ENCODE measurements around the gene TNKS2.

DNA sequence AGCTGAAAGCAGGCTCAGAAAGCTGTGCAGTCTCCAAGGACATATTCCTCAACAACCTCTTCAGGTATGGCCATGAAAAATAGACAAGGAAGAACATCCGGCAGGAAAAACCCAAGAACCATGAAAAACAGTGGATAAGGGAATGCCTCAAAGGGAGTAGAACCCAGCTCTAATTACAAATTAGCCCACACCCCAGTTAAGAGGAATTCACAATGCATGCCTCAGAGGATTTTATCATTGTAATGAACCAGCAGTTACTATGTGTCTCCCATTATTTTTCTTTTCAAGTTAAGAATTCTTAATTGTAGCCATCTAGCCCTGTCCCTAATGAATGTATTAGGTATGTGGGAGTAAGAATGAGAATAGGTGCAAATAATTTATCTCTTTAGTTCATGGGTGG is 19.7 kb upstream of the TNKS2 start:
- TF ChIP-seq, protein P1, sequence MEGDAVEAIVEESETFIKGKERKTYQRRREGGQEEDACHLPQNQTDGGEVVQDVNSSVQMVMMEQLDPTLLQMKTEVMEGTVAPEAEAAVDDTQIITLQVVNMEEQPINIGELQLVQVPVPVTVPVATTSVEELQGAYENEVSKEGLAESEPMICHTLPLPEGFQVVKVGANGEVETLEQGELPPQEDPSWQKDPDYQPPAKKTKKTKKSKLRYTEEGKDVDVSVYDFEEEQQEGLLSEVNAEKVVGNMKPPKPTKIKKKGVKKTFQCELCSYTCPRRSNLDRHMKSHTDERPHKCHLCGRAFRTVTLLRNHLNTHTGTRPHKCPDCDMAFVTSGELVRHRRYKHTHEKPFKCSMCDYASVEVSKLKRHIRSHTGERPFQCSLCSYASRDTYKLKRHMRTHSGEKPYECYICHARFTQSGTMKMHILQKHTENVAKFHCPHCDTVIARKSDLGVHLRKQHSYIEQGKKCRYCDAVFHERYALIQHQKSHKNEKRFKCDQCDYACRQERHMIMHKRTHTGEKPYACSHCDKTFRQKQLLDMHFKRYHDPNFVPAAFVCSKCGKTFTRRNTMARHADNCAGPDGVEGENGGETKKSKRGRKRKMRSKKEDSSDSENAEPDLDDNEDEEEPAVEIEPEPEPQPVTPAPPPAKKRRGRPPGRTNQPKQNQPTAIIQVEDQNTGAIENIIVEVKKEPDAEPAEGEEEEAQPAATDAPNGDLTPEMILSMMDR (optimal IDR thresholded peaks at IDR 0.05 in 1 of 3, IDR thresholded peaks at IDR 0.05 in 1 of 3, conservative IDR thresholded peaks at IDR 0.05 in 1 of 3; ENCODE audit: extremely low read depth in 1 of 3, insufficient read depth in 2 of 3, low read length in 3 of 3) = no peak
- no peak for TF ChIP-seq EZH2 (IDR thresholded peaks at IDR 0.05; ENCODE audit: low read length)

Measured in keratinocyte (primary cell).